Esophagus muscularis mucosa (tissue), 4 donors: Measurements from ENCODE around the gene SOX14. TPM values are rescaled to one million over a fixed set of nuclear protein-coding genes. Genes with fewer than 3 reads are reported as not detected.

Experiments used
- DNase-seq: peaks from one replicate; pipeline ENCODE4 v3.0.0-alpha.2; 2017; ENCODE audit errors: extremely low spot score
- H3K27ac ChIP-seq, 4 donors: fragments of 200-600 bp; sonication (generic); replicated peaks in 1 of 4; 1 replicate in 3 of 4; 2 replicates in 1 of 4; pipeline ENCODE4 v1.5.1; 2016 to 2019; ENCODE audit warnings: mild to moderate bottlenecking in 1 of 4
- H3K27me3 ChIP-seq, 4 donors: fragments of 200-600 bp; sonication (generic); one replicate each; pipeline versions ENCODE4 v1.5.1 to v1.6.0; 2016 to 2019
- H3K36me3 ChIP-seq, 4 donors: fragments of 200-600 bp; sonication (generic); one replicate each; pipeline ENCODE4 v1.5.1; 2016 to 2019
- H3K4me1 ChIP-seq, 4 donors: fragments of 200-600 bp; sonication (generic); one replicate each; pipeline ENCODE4 v1.5.1; 2016 to 2019
- H3K4me3 ChIP-seq, 4 donors: fragments of 200-600 bp; sonication (generic); 1 replicate in 2 of 4; 2 replicates in 2 of 4; pipeline ENCODE4 v1.5.1; 2016 to 2019; ENCODE audit warnings: mild to moderate bottlenecking in 4 of 4, moderate library complexity in 1 of 4
- H3K9me3 ChIP-seq, 4 donors: fragments of 200-600 bp; sonication (generic); 1 replicate in 3 of 4; 2 replicates in 1 of 4; pipeline ENCODE4 v1.5.1; 2016 to 2019
- CTCF ChIP-seq, 3 experiments: fragments of 200-600 bp in 2 of 3; fragments of 450-650 bp in 1 of 3; sonication (generic) in 2 of 3; IDR thresholded peaks; one replicate each; pipeline ENCODE4 v1.5.1; 2017 to 2019; ENCODE audit warnings: antibody characterized with exemption in 3 of 3, mild to moderate bottlenecking in 2 of 3, moderate library complexity in 1 of 3
- EP300 ChIP-seq: sonication (generic); formaldehyde crosslinking; IDR thresholded peaks from one replicate; pipeline ENCODE4 v1.6.1; 2017; ENCODE audit warnings: antibody characterized with exemption
- POLR2A ChIP-seq: fragments of 450-650 bp; IDR thresholded peaks from one replicate; pipeline ENCODE4 v1.6.1; 2017; ENCODE audit warnings: antibody characterized with exemption, moderate library complexity, mild to moderate bottlenecking, low read depth
- POLR2AphosphoS5 ChIP-seq, 2 donors: sonication (generic); formaldehyde crosslinking; IDR thresholded peaks; one replicate each; pipeline ENCODE4 v1.6.1; 2017; ENCODE audit warnings: antibody characterized with exemption in 2 of 2
- WGBS: methylation state at CpG from one replicate; pipeline ENCODE4 v1.1.5; 2018; 5-methylcytosine and 5-hydroxymethylcytosine counted together
- intact Hi-C: fragments of 100-400 bp; cut with DNase I; formaldehyde crosslinking; loops from one replicate; pipeline ENCODE4 v1.15.1; 2023
- total RNA-seq, 4 donors: library from RNA; depleted of rRNA; stranded (reverse); fragments of >200 nt; gene quantifications; one replicate each; pipeline versions ENCODE4 v1.1.0 to v1.2.1, GENCODE V29; 2016

SOX14 gene
- total RNA-seq, 4 donors from 2014 or later = not detected

- DNase-seq = peak; percentile 87
- intact Hi-C loops = no loop called here
- H3K4me3 ChIP-seq = no peak overlapping the region
- H3K4me1 ChIP-seq = peaks cover 0 to 42% (median 26%) of the 10 kb centered on the region in 4 donors
- H3K36me3 ChIP-seq = no peaks in the 10 kb centered on the region
- 2% methylated on average over 23 of the region's 54 CpGs for WGBS
- H3K27ac ChIP-seq = no peak overlapping the region
- H3K9me3 ChIP-seq = no peaks in the 10 kb centered on the region
- H3K27me3 ChIP-seq = peaks cover 0 to 87% (median 28%) of the 10 kb centered on the region in 4 donors
- TF ChIP-seq POLR2AphosphoS5 (IDR thresholded peaks at IDR 0.05) (no peak), POLR2A (no peak), EP300 (no peak)
These were observed 2.3 kb upstream of the SOX14 start for GRCh38 chr3:137761563-137762503.

DNA sequence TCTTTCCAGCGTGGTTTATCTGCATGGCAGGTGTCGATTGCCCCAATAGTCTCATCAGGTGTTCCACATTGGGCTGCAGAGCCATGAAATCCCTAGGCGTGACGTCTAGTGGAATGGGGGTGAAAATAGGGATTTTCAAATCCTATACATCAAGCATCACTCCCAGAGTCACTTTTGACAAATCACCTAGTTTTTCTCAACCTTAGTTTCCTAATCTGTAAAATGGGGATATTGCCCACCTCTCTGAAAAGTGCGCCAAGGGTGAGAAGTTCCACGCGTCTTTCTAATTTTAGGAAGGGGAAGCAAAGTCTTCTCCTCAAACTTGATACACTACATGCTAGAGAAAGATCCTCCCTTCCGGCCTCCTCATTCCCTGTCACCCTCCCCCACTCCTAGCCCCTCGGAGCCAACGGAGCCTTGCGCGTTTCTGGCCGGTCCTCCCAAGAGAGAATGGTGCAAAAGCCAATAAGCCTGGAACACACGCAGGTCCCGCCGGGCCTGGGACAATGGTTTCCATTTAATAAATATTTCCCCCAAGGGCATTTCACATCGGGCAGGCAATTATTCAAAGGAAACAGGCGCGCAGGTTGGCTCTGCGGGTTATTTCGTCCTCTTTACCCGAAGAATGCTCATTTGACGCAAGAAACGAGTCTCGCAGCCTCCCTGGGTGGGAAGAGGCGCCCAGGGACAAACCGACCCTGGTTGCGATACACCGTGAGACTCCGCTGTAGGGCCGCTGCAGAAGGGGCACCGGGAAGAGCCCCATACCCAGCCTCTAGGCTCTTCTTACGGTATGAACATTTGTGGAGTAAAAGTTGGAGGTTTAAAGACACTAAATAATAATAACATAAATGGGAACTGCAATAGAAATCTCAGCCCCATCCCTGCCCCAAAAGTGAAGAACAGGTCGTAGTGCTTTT, 1.2 kb upstream of the SOX14 start:
- Histone ChIP-seq H3K27me3 (peaks cover 0 to 97% (median 37%) of the 10 kb centered on the region in 4 donors), H3K9me3 (no peaks in the 10 kb centered on the region), H3K4me3 (no peak overlapping the region), H3K36me3 (no peaks in the 10 kb centered on the region), H3K4me1 (peaks cover 0 to 53% (median 30%) of the 10 kb centered on the region in 4 donors), H3K27ac (no peak overlapping the region)
- WGBS = 6% methylated on average over 33 of the region's 34 CpGs
- intact Hi-C loops = no loop called here
- no peak for TF ChIP-seq POLR2A
- no peak for TF ChIP-seq CTCF (IDR thresholded peaks at IDR 0.05)
- no peak for TF ChIP-seq EP300
- TF ChIP-seq POLR2AphosphoS5 (IDR thresholded peaks at IDR 0.05) = no peak
- DNase-seq = peak; percentile 55

DNA sequence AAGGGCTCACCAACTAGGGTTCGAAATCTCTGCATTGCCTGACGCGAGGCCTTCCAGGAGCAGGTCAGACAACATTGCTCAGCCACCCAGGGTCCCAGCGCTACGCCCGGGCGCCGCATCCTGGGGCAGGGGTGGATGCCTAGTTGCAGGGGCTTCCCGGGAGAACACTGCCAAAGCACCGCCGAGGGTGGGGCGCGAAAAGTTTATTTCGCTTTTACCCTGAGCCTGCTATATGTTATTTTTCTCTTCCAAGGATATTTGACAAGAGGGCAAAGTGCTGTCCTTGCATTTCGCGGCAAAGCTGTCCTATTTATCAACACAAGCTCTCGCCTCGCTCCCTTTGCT, 549 bp upstream of the SOX14 start:
- H3K36me3 ChIP-seq = no peaks in the 10 kb centered on the region
- peaks cover 6 to 59% (median 36%) of the 10 kb centered on the region in 4 donors for H3K4me1 ChIP-seq
- intact Hi-C loops = no loop called here
- no peaks in the 10 kb centered on the region for H3K9me3 ChIP-seq
- no peak for DNase-seq
- under 1% methylated on average over 13 of the region's 18 CpGs for WGBS
- peaks cover 0 to 97% (median 44%) of the 10 kb centered on the region in 4 donors for H3K27me3 ChIP-seq
- peak overlapping the region in 3 of 4 donors; percentile 15 to 20 (median 16) for H3K4me3 ChIP-seq
- TF ChIP-seq POLR2AphosphoS5 (IDR thresholded peaks at IDR 0.05) = no peak
- TF ChIP-seq CTCF (IDR thresholded peaks at IDR 0.05) = no peak
- no peak for TF ChIP-seq EP300
- TF ChIP-seq POLR2A = no peak
- H3K27ac ChIP-seq = no peak overlapping the region

DNA sequence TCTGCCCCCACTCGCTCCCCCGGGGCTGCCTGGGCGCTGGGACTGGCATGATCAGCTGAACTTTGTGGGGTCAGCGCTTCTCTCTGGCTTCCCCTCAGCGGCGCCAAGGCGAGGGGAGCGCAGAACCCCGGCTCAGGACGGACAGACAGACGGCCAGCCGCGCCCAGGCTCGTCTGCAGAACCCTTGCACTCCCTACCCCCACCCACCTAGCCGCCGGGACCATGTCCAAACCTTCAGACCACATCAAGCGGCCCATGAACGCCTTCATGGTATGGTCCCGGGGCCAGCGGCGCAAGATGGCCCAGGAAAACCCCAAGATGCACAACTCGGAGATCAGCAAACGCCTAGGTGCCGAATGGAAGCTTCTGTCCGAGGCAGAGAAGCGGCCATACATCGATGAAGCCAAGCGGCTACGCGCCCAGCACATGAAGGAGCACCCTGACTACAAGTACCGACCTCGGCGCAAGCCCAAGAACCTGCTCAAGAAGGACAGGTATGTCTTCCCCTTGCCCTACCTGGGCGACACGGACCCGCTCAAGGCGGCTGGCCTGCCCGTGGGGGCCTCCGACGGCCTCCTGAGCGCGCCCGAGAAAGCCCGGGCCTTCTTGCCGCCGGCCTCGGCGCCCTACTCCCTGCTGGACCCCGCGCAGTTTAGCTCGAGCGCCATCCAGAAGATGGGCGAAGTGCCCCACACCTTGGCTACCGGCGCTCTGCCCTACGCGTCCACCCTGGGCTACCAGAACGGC, 621 bp downstream of the SOX14 start:
- Histone ChIP-seq H3K9me3 (no peaks in the 10 kb centered on the region), H3K36me3 (no peaks in the 10 kb centered on the region), H3K4me1 (peaks cover 6 to 68% (median 48%) of the 10 kb centered on the region in 4 donors), H3K27ac (no peak overlapping the region), H3K27me3 (peaks cover 0 to 99% (median 56%) of the 10 kb centered on the region in 4 donors), H3K4me3 (peak overlapping the region in 1 of 4 donors; percentile 20)
- TF ChIP-seq POLR2A (no peak), CTCF (IDR thresholded peaks at IDR 0.05) (no peak), POLR2AphosphoS5 (IDR thresholded peaks at IDR 0.05) (no peak), EP300 (no peak)
- no peak for DNase-seq
- 1% methylated on average over 12 of the region's 58 CpGs for WGBS
- intact Hi-C loops = no loop called here
